ENCODE results near the gene SHD.

SHD gene

GRCh38 chr19:4322942-4323665 is 44.0 kb downstream of the SHD start:
- H3K4me3 ChIP-seq (ENCODE audit: control insufficient read depth, low read depth, low read length), result no peak overlapping the region
- DNase-seq (ENCODE audit: low read depth), result no peak
- no peak for TF ChIP-seq CTCF (IDR thresholded peaks at IDR 0.05; ENCODE audit: control insufficient read depth, insufficient read depth, low read depth, low read length, missing control alignments)

GRCh38 chr19:4323692-4324091 is 44.6 kb downstream of the SHD start:
- no peak for TF ChIP-seq CTCF (IDR thresholded peaks at IDR 0.05; ENCODE audit: control insufficient read depth, insufficient read depth, low read depth, low read length, missing control alignments)
- DNase-seq (ENCODE audit: low read depth), result no peak
- H3K4me3 ChIP-seq (ENCODE audit: control insufficient read depth, low read depth, low read length), result no peak overlapping the region

- DNase-seq (ENCODE audit: low read depth), result no peak
- TF ChIP-seq CTCF (IDR thresholded peaks at IDR 0.05; ENCODE audit: control insufficient read depth, insufficient read depth, low read depth, low read length, missing control alignments), result no peak
- no peak overlapping the region for H3K4me3 ChIP-seq (ENCODE audit: control insufficient read depth, low read depth, low read length)
Measured at GRCh38 chr19:4324228-4324627, 45.2 kb downstream of the SHD start.

- no peak for TF ChIP-seq CTCF (IDR thresholded peaks at IDR 0.05; ENCODE audit: control insufficient read depth, insufficient read depth, low read depth, low read length, missing control alignments)
- no peak for DNase-seq (ENCODE audit: low read depth)
- H3K4me3 ChIP-seq (ENCODE audit: control insufficient read depth, low read depth, low read length), result no peak overlapping the region
Measured at GRCh38 chr19:4326215-4326836, 47.3 kb downstream of the SHD start.

- no peak for DNase-seq (ENCODE audit: low read depth)
- H3K4me3 ChIP-seq (ENCODE audit: control insufficient read depth, low read depth, low read length), result no peak overlapping the region
- no peak for TF ChIP-seq CTCF (IDR thresholded peaks at IDR 0.05; ENCODE audit: control insufficient read depth, insufficient read depth, low read depth, low read length, missing control alignments)
Measured at GRCh38 chr19:4326837-4327251, 47.8 kb downstream of the SHD start.

GRCh38 chr19:4327252-4327876 is 48.3 kb downstream of the SHD start:
- DNase-seq (ENCODE audit: low read depth), result no peak
- TF ChIP-seq CTCF (IDR thresholded peaks at IDR 0.05; ENCODE audit: control insufficient read depth, insufficient read depth, low read depth, low read length, missing control alignments), result no peak
- H3K4me3 ChIP-seq (ENCODE audit: control insufficient read depth, low read depth, low read length), result no peak overlapping the region

All from AG09309 (cell line).